HepG2 (cell line): ENCODE measurements around the gene HSPA1A. TPM values are rescaled to one million over a fixed set of nuclear protein-coding genes. Genes with fewer than 3 reads are reported as not detected.
A peak's percentile ranks its signal among the peaks of the same experiment; 100 is the strongest.

ENCODE experiments used
- ETV6 ChIP-seq: sonication (generic); formaldehyde crosslinking; conservative IDR thresholded peaks from 2 replicates; pipeline ENCODE4 v1.4.0; 2020; ENCODE audit warnings: missing genetic modification reagents
- HMGA1 ChIP-seq: sonication (generic); formaldehyde crosslinking; conservative IDR thresholded peaks from 2 replicates; pipeline ENCODE4 v1.4.0; 2020; ENCODE audit warnings: missing genetic modification reagents
- KDM2A ChIP-seq: sonication (generic); formaldehyde crosslinking; IDR thresholded peaks from 2 replicates; pipeline ENCODE4 v1.4.0; 2020; ENCODE audit warnings: low read depth, missing genetic modification reagents, borderline replicate concordance
- MED8 ChIP-seq: sonication (generic); formaldehyde crosslinking; IDR thresholded peaks from 2 replicates; pipeline ENCODE4 v1.8.1; 2023; ENCODE audit warnings: mild to moderate bottlenecking, missing genetic modification reagents; ENCODE audit not compliant: insufficient replicate concordance
- NCOA1 ChIP-seq: sonication (generic); formaldehyde crosslinking; IDR thresholded peaks from 2 replicates; pipeline ENCODE4 v1.9.0; 2021; ENCODE audit warnings: missing genetic modification reagents
- PAX8 ChIP-seq: sonication (generic); formaldehyde crosslinking; IDR thresholded peaks from 2 replicates; pipeline ENCODE4 v1.8.0; 2022; ENCODE audit warnings: mild to moderate bottlenecking, missing genetic modification reagents, borderline replicate concordance
- RAD21 ChIP-seq: fragments of 450-650 bp; formaldehyde crosslinking; IDR thresholded peaks from 2 replicates; pipeline ENCODE4 v1.5.0; 2020; ENCODE audit warnings: mild to moderate bottlenecking
- ZBTB7B ChIP-seq: sonication (generic); formaldehyde crosslinking; IDR thresholded peaks from 2 replicates; pipeline ENCODE4 v1.4.0; 2020; ENCODE audit warnings: missing genetic modification reagents
- ZNF160 ChIP-seq: sonication (generic); formaldehyde crosslinking; IDR thresholded peaks from 2 replicates; pipeline ENCODE4 v1.8.0; 2022; ENCODE audit warnings: mild to moderate bottlenecking, inconsistent platforms, missing genetic modification reagents
- ZNF337 ChIP-seq: sonication (generic); formaldehyde crosslinking; IDR thresholded peaks from 2 replicates; pipeline ENCODE4 v1.5.1; 2020; ENCODE audit warnings: missing genetic modification reagents, low read depth, mild to moderate bottlenecking, borderline replicate concordance
- ZNF451 ChIP-seq: sonication (generic); formaldehyde crosslinking; IDR thresholded peaks from 2 replicates; pipeline ENCODE4 v1.5.0; 2020; ENCODE audit warnings: mild to moderate bottlenecking, missing genetic modification reagents
- ZNF605 ChIP-seq: sonication (generic); formaldehyde crosslinking; IDR thresholded peaks from 2 replicates; pipeline ENCODE4 v1.8.0; 2022; ENCODE audit warnings: mild to moderate bottlenecking, missing genetic modification reagents
- ZNF891 ChIP-seq: sonication (generic); formaldehyde crosslinking; IDR thresholded peaks from 2 replicates; pipeline ENCODE4 v1.5.0; 2020; ENCODE audit warnings: mild to moderate bottlenecking, missing genetic modification reagents
- polyA plus RNA-seq, 8 experiments: library from polyadenylated mRNA; depleted of rRNA in 3 of 8; stranded (reverse) in 7 of 8; unstranded in 1 of 8; fragments of >200 nt; fragmentation: Illumina TruSeq in 4 of 8; extraction: Trizol in 4 of 8; gene quantifications; 2 replicates each; pipeline versions ENCODE4 v1.2.1 to v1.2.3, GENCODE V29; 2011 to 2016; ENCODE audit warnings: low read depth in 4 of 8, missing spikeins in 1 of 8, mixed read lengths in 1 of 8; ENCODE audit not compliant: insufficient read depth in 1 of 8
- total RNA-seq, 5 experiments: library from RNA; depleted of rRNA; stranded (reverse); fragments of >200 nt; fragmentation: Illumina TruSeq; extraction: Trizol; gene quantifications; 2 replicates each; pipeline ENCODE4 v1.2.3, GENCODE V29; 2016; ENCODE audit warnings: low read depth in 1 of 5
- TF ChIP-seq, protein P1 (sequence below): sonication (generic); formaldehyde crosslinking; IDR thresholded peaks from 2 replicates; pipeline ENCODE4 v1.4.0; 2020; ENCODE audit warnings: missing genetic modification reagents, low read depth, mild to moderate bottlenecking, borderline replicate concordance
- TF ChIP-seq, protein P2 (sequence below): sonication (generic); formaldehyde crosslinking; IDR thresholded peaks from 2 replicates; pipeline ENCODE4 v1.5.0; 2020; ENCODE audit warnings: missing genetic modification reagents, mild to moderate bottlenecking, borderline replicate concordance
- TF ChIP-seq, protein P3 (sequence below): sonication (generic); formaldehyde crosslinking; IDR thresholded peaks from 2 replicates; pipeline ENCODE4 v1.4.0; 2020; ENCODE audit warnings: mild to moderate bottlenecking, missing genetic modification reagents
- TF ChIP-seq, protein P4 (sequence below): sonication (generic); formaldehyde crosslinking; conservative IDR thresholded peaks from 2 replicates; pipeline ENCODE4 v1.8.0; 2022; ENCODE audit warnings: missing genetic modification reagents

HSPA1A gene
- total and polyA plus RNA-seq, 2 of the 13 experiments (the other 11 are each of a cell fraction or from before 2014, with no cell fraction given) = 44.5 to 85.0 TPM

DNA sequence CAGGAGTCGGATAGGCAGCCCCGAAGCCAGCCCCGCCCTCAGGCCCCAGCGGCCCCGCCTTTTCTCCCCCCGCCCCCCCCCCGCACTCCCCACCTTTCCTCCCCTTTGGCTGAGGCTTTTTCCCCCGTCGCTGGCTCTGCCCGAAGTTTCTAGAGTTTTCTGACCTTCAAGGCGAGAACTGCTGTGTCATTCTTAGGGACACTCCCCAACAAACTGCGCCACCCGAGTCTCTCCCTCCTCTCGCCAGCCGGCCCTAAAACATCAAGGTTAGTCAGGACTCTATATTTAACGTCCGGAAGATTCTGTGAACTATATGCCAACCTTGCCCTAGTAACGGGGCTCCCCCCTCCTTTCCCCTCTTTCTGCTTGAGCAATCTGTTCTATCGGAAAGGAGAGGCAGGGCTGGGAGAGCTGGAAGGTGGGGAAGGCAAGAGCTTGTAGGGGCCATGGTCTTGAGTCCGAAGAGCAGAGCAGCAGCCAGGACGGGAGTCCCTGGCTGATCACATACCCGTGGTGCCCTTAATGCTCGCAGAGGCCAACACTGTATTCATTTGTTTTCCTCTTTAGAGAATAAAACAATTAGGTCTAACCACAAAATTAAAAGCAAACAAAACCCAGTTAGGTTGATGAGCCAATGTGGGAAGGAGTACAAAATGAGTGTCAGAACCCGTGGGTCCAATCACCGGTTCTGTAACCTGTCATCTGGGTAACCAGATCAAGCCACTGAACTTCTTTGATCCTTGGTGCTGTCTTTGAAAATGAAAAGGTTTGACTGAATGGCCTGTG is 6.9 kb downstream of the HSPA1A start (continued):
- no peak for TF ChIP-seq PAX8
- TF ChIP-seq ZNF337 (CRISPR knock-in tag) = no peak
- TF ChIP-seq, protein P1, sequence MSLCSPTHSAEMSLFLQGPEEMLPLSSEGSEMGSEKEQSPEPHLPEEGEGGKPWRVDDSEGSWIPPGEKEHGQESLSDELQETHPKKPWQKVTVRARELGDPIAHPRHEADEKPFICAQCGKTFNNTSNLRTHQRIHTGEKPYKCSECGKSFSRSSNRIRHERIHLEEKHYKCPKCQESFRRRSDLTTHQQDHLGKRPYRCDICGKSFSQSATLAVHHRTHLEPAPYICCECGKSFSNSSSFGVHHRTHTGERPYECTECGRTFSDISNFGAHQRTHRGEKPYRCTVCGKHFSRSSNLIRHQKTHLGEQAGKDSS (CRISPR knock-in tag) = 0 out of 2 replicates have a peak, but pooled peaks have one; percentile 22
- TF ChIP-seq KDM2A (CRISPR knock-in tag) = peak; percentile 41; the same call in 1 of the 2 replicates
- TF ChIP-seq ZNF605 (CRISPR knock-in tag) = peak; percentile 79
- TF ChIP-seq, protein P2, sequence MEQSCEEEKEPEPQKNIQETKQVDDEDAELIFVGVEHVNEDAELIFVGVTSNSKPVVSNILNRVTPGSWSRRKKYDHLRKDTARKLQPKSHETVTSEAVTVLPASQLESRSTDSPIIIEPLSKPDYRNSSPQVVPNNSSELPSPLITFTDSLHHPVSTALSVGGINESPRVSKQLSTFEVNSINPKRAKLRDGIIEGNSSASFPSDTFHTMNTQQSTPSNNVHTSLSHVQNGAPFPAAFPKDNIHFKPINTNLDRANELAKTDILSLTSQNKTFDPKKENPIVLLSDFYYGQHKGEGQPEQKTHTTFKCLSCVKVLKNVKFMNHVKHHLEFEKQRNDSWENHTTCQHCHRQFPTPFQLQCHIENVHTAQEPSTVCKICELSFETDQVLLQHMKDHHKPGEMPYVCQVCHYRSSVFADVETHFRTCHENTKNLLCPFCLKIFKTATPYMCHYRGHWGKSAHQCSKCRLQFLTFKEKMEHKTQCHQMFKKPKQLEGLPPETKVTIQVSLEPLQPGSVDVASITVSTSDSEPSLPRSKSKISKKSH = no peak
- no peak for TF ChIP-seq NCOA1 (CRISPR knock-in tag)
- TF ChIP-seq ETV6 (CRISPR knock-in tag) = no peak
- no peak for TF ChIP-seq ZNF160 (CRISPR knock-in tag)
- TF ChIP-seq, protein P3, sequence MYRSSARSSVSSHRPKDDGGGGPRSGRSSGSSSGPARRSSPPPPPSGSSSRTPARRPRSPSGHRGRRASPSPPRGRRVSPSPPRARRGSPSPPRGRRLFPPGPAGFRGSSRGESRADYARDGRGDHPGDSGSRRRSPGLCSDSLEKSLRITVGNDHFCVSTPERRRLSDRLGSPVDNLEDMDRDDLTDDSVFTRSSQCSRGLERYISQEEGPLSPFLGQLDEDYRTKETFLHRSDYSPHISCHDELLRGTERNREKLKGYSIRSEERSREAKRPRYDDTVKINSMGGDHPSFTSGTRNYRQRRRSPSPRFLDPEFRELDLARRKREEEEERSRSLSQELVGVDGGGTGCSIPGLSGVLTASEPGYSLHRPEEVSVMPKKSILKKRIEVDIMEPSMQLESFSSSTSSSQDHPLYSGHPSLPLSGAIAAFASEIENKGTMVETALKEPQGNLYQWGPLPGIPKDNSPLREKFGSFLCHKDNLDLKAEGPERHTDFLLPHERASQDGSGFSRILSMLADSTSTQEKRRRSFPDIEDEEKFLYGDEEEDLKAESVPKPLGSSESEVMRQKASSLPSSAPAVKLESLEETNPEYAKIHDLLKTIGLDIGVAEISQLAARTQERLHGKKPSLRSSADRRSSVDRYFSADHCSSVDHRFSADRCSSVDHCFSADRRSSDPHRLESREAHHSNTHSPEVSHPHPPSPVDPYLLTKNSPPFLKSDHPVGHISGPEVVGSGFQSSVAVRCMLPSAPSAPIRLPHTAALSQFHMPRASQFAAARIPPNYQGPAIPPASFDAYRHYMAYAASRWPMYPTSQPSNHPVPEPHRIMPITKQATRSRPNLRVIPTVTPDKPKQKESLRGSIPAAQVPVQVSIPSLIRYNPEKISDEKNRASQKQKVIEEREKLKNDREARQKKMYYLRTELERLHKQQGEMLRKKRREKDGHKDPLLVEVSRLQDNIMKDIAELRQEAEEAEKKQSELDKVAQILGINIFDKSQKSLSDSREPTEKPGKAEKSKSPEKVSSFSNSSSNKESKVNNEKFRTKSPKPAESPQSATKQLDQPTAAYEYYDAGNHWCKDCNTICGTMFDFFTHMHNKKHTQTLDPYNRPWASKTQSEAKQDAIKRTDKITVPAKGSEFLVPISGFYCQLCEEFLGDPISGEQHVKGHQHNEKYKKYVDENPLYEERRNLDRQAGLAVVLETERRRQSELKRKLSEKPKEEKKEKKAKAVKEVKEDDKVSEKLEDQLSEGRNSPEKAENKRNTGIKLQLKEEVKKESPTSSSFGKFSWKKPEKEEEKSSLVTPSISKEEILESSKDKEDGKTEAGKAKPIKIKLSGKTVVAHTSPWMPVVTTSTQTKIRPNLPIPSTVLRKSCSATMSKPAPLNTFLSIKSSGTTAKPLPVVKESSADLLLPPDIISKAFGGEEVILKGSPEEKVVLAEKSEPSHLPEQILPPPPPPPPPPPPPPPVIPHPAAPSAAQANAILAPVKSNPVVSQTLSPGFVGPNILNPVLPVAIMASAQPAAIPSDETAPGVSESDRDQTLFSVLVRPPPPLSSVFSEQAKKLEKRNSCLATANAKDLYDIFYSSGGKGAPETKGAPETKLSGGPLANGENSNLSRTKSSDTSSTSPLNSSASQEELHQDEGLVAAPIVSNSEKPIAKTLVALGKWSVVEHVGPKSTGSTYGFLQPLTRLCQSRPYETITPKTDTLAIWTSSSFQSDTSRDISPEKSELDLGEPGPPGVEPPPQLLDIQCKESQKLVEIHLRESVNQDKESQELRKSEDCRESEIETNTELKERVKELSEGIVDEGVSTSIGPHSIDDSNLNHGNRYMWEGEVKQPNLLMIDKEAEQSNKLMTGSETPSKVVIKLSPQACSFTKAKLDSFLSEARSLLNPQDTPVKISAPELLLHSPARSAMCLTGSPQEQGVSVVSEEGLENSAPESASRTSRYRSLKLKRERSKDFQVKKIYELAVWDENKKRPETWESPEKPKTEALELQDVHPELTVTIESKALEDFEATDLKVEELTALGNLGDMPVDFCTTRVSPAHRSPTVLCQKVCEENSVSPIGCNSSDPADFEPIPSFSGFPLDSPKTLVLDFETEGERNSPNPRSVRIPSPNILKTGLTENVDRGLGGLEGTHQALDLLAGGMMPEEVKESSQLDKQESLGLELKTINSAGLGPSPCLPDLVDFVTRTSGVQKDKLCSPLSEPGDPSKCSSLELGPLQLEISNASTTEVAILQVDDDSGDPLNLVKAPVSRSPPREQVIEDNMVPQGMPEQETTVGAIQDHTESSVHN (CRISPR knock-in tag) = no peak
- TF ChIP-seq ZNF451 (CRISPR knock-in tag) = no peak
- no peak for TF ChIP-seq ZNF891 (CRISPR knock-in tag)
- TF ChIP-seq ZBTB7B = no peak; the same call in 1 of the 2 replicates
- TF ChIP-seq, protein P4, sequence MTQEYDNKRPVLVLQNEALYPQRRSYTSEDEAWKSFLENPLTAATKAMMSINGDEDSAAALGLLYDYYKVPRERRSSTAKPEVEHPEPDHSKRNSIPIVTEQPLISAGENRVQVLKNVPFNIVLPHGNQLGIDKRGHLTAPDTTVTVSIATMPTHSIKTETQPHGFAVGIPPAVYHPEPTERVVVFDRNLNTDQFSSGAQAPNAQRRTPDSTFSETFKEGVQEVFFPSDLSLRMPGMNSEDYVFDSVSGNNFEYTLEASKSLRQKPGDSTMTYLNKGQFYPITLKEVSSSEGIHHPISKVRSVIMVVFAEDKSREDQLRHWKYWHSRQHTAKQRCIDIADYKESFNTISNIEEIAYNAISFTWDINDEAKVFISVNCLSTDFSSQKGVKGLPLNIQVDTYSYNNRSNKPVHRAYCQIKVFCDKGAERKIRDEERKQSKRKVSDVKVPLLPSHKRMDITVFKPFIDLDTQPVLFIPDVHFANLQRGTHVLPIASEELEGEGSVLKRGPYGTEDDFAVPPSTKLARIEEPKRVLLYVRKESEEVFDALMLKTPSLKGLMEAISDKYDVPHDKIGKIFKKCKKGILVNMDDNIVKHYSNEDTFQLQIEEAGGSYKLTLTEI = no peak
- TF ChIP-seq HMGA1 (CRISPR knock-in tag) = no peak
- no peak for TF ChIP-seq MED8 (CRISPR knock-in tag)
- TF ChIP-seq RAD21 (CRISPR knock-in tag) = no peak
